Smooth muscle cell (in vitro differentiated cells): ENCODE results near the gene AKT1. TPM values are rescaled to one million over a fixed set of nuclear protein-coding genes. Genes with fewer than 3 reads are reported as not detected.
"Not testable (repeated sequence)": the region's sequence is repeated elsewhere in the genome, so short reads cannot be mapped to it uniquely, and the experiment has no call there.

Experiments used
- DNase-seq: peaks from one replicate; lab custom pipeline; 2025; ENCODE audit not compliant: unreplicated experiment; lab: John Stamatoyannopoulos, UW
- H2AFZ ChIP-seq: fragments of 200-600 bp; sonication (generic); 2 replicates; pipeline ENCODE4 v1.6.0; 2016; ENCODE audit warnings: antibody characterized with exemption, low read depth, mild to moderate bottlenecking
- H3F3A ChIP-seq: fragments of 200-600 bp; sonication (generic); 2 replicates; pipeline ENCODE4 v1.6.0; 2017; ENCODE audit warnings: antibody characterized with exemption, low read depth
- H3K27ac ChIP-seq: fragments of 200-600 bp; sonication (generic); 2 replicates; pipeline ENCODE4 v1.5.1; 2016; ENCODE audit warnings: low read depth, mild to moderate bottlenecking
- H3K27me3 ChIP-seq: fragments of 200-600 bp; sonication (generic); 2 replicates; pipeline ENCODE4 v1.6.1; 2016; ENCODE audit warnings: low read depth, mild to moderate bottlenecking
- H3K36me3 ChIP-seq: fragments of 200-600 bp; sonication (generic); 2 replicates; pipeline ENCODE4 v1.5.1; 2016; ENCODE audit warnings: low read depth
- H3K4me1 ChIP-seq: fragments of 200-600 bp; sonication (generic); 2 replicates; pipeline ENCODE4 v1.5.1; 2016; ENCODE audit warnings: low read depth
- H3K4me2 ChIP-seq: fragments of 200-600 bp; sonication (generic); 2 replicates; pipeline ENCODE4 v1.6.0; 2016; ENCODE audit warnings: mild to moderate bottlenecking
- H3K4me3 ChIP-seq: fragments of 200-600 bp; sonication (generic); 2 replicates; pipeline ENCODE4 v1.5.1; 2016; ENCODE audit warnings: mild to moderate bottlenecking
- H3K79me2 ChIP-seq: fragments of 200-600 bp; sonication (generic); 2 replicates; pipeline ENCODE4 v1.6.0; 2016; ENCODE audit warnings: low read depth, mild to moderate bottlenecking
- H3K9ac ChIP-seq: fragments of 200-600 bp; sonication (generic); 2 replicates; pipeline ENCODE4 v1.6.0; 2016; ENCODE audit warnings: low read depth
- H3K9me3 ChIP-seq: fragments of 200-600 bp; sonication (generic); replicated peaks from 2 replicates; pipeline ENCODE4 v1.5.1; 2016; ENCODE audit warnings: low read depth
- H4K20me1 ChIP-seq: fragments of 200-600 bp; sonication (generic); 2 replicates; pipeline ENCODE4 v1.6.0; 2016; ENCODE audit warnings: low read depth
- CTCF ChIP-seq: fragments of 200-600 bp; sonication (generic); IDR thresholded peaks from 2 replicates; pipeline ENCODE4 v1.5.1; 2017; ENCODE audit warnings: borderline replicate concordance, mild to moderate bottlenecking, antibody characterized with exemption; ENCODE audit not compliant: insufficient read depth, poor library complexity, severe bottlenecking
- WGBS: methylation state at CpG from one replicate; pipeline ENCODE4 v1.1.7; 2016; ENCODE audit warnings: low lambda C conversion rate; 5-methylcytosine and 5-hydroxymethylcytosine counted together
- polyA plus RNA-seq: library from polyadenylated mRNA; unstranded; fragments of >200 nt; fragmentation: Nextera tagmentation; extraction: Ambion mirVana; gene quantifications from 2 replicates; pipeline ENCODE4 v1.2.1, GENCODE V29; 2016
- total RNA-seq: library from RNA; depleted of rRNA; stranded (reverse); fragments of >200 nt; gene quantifications from 2 replicates; pipeline ENCODE4 v1.2.3, GENCODE V29; 2014

Gene AKT1
- total and polyA plus RNA-seq, 2 experiments from 2014 or later: 99.9 to 189 TPM

DNA sequence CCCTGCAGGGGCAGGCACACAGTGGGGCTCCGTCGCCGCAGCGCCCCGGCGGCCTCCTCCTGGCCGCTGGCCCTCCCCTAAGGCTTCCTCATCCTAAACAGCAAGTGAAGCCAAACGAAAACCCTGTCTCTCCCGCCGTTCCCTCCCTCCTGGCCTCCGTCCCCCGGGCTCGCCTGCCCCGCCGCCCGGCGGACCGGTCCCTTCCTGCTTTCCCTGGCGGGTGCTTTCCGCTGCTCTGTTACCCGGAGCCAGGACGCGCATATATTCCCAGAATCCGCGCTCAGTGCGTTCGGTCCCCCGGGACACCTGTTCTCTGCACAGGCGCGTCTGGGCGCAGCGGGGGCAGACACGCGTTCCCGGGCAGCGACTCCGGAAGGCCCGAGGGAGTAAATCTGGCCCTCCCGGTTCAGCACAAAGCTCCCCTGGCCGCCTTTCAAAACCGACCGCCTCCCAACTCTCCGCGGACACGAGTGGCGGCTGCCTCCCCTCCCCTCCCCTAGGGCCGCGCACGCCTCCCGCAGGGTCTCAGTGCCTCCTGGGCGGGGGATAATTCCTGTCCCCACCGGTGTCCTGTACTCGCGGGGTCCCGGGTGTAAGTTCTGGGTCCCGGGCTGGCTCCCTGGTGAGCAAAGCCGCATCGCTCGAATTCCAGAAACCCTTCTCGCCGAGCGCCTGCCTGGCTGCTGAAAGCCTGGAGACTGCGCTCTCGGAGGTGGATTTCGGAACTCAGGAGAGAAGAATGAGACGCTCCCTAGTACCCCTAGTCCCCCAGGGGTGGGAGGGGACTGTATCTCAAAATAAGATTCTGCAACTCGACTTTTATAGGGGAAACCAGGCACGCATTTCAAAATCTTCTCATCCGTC is 48.1 kb upstream of the AKT1 start:
- TF ChIP-seq CTCF: no peak
- Histone ChIP-seq H2AFZ (no peak overlapping the region), H3K79me2 (no peaks in the 10 kb centered on the region), H3K4me2 (peak overlapping the region; percentile 76), H3K27ac (no peak overlapping the region), H3K36me3 (no peaks in the 10 kb centered on the region), H3K4me3 (peak overlapping the region; percentile 41), H3F3A (no peaks in the 10 kb centered on the region), H3K9ac (no peak overlapping the region), H3K9me3 (no peaks in the 10 kb centered on the region), H4K20me1 (peaks cover 15% of the 10 kb centered on the region), H3K4me1 (peaks cover 11% of the 10 kb centered on the region), H3K27me3 (peaks cover 59% of the 10 kb centered on the region)
- 2% methylated on average over 55 of the region's 69 CpGs for whole genome bisulfite sequencing
- no peak for DNase-seq

- Histone ChIP-seq H4K20me1 (peaks cover 15% of the 10 kb centered on the region), H3K9me3 (no peaks in the 10 kb centered on the region), H3K79me2 (no peaks in the 10 kb centered on the region), H3K9ac (no peak overlapping the region), H3K4me1 (peaks cover 11% of the 10 kb centered on the region), H3K4me2 (no peak overlapping the region), H3K36me3 (no peaks in the 10 kb centered on the region), H3F3A (no peaks in the 10 kb centered on the region), H3K4me3 (no peak overlapping the region), H2AFZ (no peak overlapping the region), H3K27me3 (peaks cover 59% of the 10 kb centered on the region), H3K27ac (no peak overlapping the region)
- no peak for DNase-seq
- no peak for TF ChIP-seq CTCF
- WGBS: 80% methylated on average over 6 of the region's 13 CpGs
Measured at GRCh38 chr14:104843006-104843405, 47.5 kb upstream of the AKT1 start.

DNA sequence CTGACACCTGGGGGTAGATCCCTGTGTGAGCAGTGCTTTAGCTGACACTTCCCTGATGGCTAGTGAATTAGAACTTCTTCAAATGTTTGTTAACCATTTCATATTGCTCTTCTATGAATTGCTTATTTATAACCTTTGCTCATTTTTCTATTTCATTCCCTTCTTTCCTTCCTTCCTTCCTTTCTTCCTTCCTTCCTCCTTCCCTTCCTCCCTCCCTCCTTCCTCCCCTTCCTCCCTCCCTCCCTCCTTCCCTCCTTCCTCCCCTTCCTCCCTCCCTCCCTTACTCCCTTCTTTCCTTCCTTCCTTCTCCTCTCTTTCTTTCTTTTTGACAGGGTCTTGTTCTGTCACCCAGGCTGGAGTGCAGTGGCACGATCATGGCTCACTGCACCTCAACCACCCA is 46.2 kb upstream of the AKT1 start:
- H3K4me2 ChIP-seq: no peak overlapping the region
- 69% methylated on average over 1 of the region's 1 CpG for WGBS

DNA sequence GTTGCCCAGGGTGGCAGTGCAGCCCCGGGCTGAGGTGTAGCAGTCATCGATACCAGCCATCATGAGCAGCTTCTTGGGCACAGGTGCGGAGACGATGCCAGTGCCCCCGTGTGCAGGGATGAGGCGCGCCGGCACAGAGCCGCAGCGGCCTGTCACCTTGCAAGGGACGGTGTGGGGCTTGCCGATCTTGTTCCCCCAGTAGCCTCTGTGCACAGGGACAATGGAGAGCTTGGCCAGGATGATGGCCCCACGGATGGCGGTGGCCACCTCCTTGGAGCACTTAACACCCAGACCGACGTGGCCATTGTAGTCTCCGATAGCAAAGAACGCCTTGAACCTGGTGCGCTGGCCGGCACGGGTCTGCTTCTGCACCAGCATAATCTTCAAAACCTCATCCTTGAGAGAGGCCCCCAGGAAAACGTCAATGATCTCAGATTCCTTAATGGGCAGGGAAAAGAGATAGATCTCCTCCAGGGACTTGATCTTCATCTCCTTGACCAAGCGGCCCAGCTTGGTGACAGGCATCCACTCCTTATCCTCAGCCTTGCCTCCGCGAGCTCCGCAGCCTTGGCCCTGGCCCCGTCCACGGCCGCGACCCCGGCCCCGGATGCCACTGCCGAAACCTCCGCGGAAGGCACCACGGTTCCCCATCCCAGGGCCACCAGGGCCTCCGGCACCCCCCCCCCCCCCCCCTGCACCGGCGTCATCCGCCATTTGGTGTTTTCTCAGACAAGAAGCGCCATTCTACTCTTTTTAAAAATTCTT is 40.8 kb upstream of the AKT1 start:
- not testable (repeated sequence) for H4K20me1 ChIP-seq, H3K9me3 ChIP-seq, H2AFZ ChIP-seq, H3K4me1 ChIP-seq, DNase-seq, H3K79me2 ChIP-seq, H3K9ac ChIP-seq, H3F3A ChIP-seq, H3K36me3 ChIP-seq, H3K27ac ChIP-seq, H3K27me3 ChIP-seq, H3K4me3 ChIP-seq, H3K4me2 ChIP-seq
- WGBS: 93% methylated on average over 37 of the region's 41 CpGs

More for the DNA sequence above, 46.2 kb upstream of the AKT1 start:
- H3K4me1 ChIP-seq: peaks cover 11% of the 10 kb centered on the region
- peaks cover 15% of the 10 kb centered on the region for H4K20me1 ChIP-seq
- no peak overlapping the region for H2AFZ ChIP-seq
- TF ChIP-seq CTCF: no peak
- H3K27me3 ChIP-seq: peaks cover 58% of the 10 kb centered on the region
- no peaks in the 10 kb centered on the region for H3K36me3 ChIP-seq
- no peaks in the 10 kb centered on the region for H3K9me3 ChIP-seq
- H3K4me3 ChIP-seq: no peak overlapping the region
- H3F3A ChIP-seq: no peaks in the 10 kb centered on the region
- no peak overlapping the region for H3K9ac ChIP-seq
- no peak for DNase-seq
- H3K27ac ChIP-seq: no peak overlapping the region
- H3K79me2 ChIP-seq: no peaks in the 10 kb centered on the region
